KMS-11 (cell line): Measurements from ENCODE around the gene TLCD5.

Source experiments
- H2AFZ ChIP-seq: fragments of 200-600 bp; sonication (generic); 2 replicates; pipeline ENCODE4 v1.6.1; 2016; ENCODE audit warnings: antibody characterized with exemption, mixed run types, low read depth
- H3K27ac ChIP-seq: fragments of 200-600 bp; sonication (generic); 2 replicates; pipeline ENCODE4 v1.6.1; 2016; ENCODE audit warnings: mild to moderate bottlenecking, mixed run types
- H3K27me3 ChIP-seq: fragments of 200-600 bp; sonication (generic); 2 replicates; pipeline ENCODE4 v1.6.1; 2017; ENCODE audit warnings: mild to moderate bottlenecking, low read depth, mixed run types, moderate library complexity; ENCODE audit not compliant: insufficient read depth
- H3K36me3 ChIP-seq: fragments of 200-600 bp; sonication (generic); 2 replicates; pipeline ENCODE4 v1.6.1; 2017; ENCODE audit warnings: mild to moderate bottlenecking, mixed run types; ENCODE audit not compliant: insufficient read depth
- H3K4me1 ChIP-seq: fragments of 200-600 bp; sonication (generic); 2 replicates; pipeline ENCODE4 v1.6.1; 2016; ENCODE audit warnings: mild to moderate bottlenecking, low read depth, mixed run types; ENCODE audit not compliant: poor library complexity, severe bottlenecking
- H3K4me2 ChIP-seq: fragments of 200-600 bp; sonication (generic); 2 replicates; pipeline ENCODE4 v1.7.0; 2016; ENCODE audit warnings: mild to moderate bottlenecking, mixed run types
- H3K4me3 ChIP-seq: fragments of 200-600 bp; sonication (generic); IDR thresholded peaks from 2 replicates; pipeline ENCODE4 v1.6.1; 2017; ENCODE audit warnings: low read depth, low read length, mixed read lengths; ENCODE audit not compliant: insufficient read depth
- H3K79me2 ChIP-seq: fragments of 200-600 bp; sonication (generic); 2 replicates; pipeline ENCODE4 v1.6.1; 2016; ENCODE audit warnings: low read depth, mixed run types; ENCODE audit not compliant: insufficient read depth
- H3K9ac ChIP-seq: fragments of 200-600 bp; sonication (generic); 2 replicates; pipeline ENCODE4 v1.6.1; 2016; ENCODE audit warnings: mild to moderate bottlenecking, mixed run types
- H4K20me1 ChIP-seq: fragments of 200-600 bp; sonication (generic); 2 replicates; pipeline ENCODE4 v1.6.1; 2016; ENCODE audit warnings: mild to moderate bottlenecking, mixed run types; ENCODE audit not compliant: insufficient read depth
- TF ChIP-seq, protein P1 (sequence below): fragments of 200-600 bp; sonication (generic); conservative IDR thresholded peaks from 2 replicates; pipeline ENCODE4 v1.6.1; 2017; ENCODE audit warnings: low read depth, mild to moderate bottlenecking, antibody characterized with exemption, low read length, moderate library complexity, mixed read lengths

Gene TLCD5

DNA sequence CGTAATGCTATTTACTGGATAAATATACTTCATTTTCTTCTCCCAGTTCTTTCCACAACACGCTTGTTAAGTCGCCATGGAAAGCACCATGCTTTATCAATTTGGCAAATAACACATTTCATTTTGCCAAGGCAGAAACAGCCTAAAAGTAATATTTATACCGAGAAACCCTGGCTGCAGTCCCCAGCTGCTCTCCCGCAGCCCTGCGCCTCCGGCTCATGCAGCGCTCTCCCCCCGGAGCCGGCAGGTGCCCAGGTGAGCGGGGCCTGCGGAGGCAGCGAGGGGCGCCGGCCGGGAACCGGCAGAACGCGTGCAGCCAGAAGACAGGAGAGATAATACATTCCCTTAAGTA lies 10.4 kb downstream of the TLCD5 start:
- no peaks in the 10 kb centered on the region for H4K20me1 ChIP-seq
- H3K27ac ChIP-seq = peak overlapping the region; percentile 57
- H3K4me1 ChIP-seq = peaks cover 45% of the 10 kb centered on the region
- no peaks in the 10 kb centered on the region for H3K27me3 ChIP-seq
- no peaks in the 10 kb centered on the region for H3K36me3 ChIP-seq
- H2AFZ ChIP-seq = peak overlapping the region; percentile 71; the same call in 1 of the 2 replicates
- H3K4me2 ChIP-seq = peak overlapping the region; percentile 89
- peak overlapping the region; percentile 64; the same call in 1 of the 2 replicates for H3K9ac ChIP-seq
- peaks cover 39% of the 10 kb centered on the region for H3K79me2 ChIP-seq
- TF ChIP-seq, protein P1, sequence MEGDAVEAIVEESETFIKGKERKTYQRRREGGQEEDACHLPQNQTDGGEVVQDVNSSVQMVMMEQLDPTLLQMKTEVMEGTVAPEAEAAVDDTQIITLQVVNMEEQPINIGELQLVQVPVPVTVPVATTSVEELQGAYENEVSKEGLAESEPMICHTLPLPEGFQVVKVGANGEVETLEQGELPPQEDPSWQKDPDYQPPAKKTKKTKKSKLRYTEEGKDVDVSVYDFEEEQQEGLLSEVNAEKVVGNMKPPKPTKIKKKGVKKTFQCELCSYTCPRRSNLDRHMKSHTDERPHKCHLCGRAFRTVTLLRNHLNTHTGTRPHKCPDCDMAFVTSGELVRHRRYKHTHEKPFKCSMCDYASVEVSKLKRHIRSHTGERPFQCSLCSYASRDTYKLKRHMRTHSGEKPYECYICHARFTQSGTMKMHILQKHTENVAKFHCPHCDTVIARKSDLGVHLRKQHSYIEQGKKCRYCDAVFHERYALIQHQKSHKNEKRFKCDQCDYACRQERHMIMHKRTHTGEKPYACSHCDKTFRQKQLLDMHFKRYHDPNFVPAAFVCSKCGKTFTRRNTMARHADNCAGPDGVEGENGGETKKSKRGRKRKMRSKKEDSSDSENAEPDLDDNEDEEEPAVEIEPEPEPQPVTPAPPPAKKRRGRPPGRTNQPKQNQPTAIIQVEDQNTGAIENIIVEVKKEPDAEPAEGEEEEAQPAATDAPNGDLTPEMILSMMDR = no peak
- H3K4me3 ChIP-seq = no peak overlapping the region

- Histone ChIP-seq H3K9ac (peak within 1 kb of the TSS; percentile 84), H3K4me3 (no peak within 1 kb of the TSS), H4K20me1 (no peaks in the 10 kb centered on the region), H3K4me1 (peaks cover 44% of the 10 kb centered on the region), H3K27ac (peak within 1 kb of the TSS; percentile 87), H3K79me2 (peaks cover 45% of the 10 kb centered on the region), H3K4me2 (peak within 1 kb of the TSS; percentile 99), H2AFZ (peak within 1 kb of the TSS; percentile 71), H3K36me3 (no peaks in the 10 kb centered on the region), H3K27me3 (no peaks in the 10 kb centered on the region)
- TF ChIP-seq, protein P1 = peak; percentile 22; the same call in 1 of the 2 replicates
Observed at GRCh38 chr11:120335908-120336640, 11.0 kb downstream of the TLCD5 start, which contains the start of gene ARHGEF12. Gene ARHGEF12, plus strand, starts transcription at chr11:120336413. Its CDS starts 831 bp downstream, at chr11:120337244.

DNA sequence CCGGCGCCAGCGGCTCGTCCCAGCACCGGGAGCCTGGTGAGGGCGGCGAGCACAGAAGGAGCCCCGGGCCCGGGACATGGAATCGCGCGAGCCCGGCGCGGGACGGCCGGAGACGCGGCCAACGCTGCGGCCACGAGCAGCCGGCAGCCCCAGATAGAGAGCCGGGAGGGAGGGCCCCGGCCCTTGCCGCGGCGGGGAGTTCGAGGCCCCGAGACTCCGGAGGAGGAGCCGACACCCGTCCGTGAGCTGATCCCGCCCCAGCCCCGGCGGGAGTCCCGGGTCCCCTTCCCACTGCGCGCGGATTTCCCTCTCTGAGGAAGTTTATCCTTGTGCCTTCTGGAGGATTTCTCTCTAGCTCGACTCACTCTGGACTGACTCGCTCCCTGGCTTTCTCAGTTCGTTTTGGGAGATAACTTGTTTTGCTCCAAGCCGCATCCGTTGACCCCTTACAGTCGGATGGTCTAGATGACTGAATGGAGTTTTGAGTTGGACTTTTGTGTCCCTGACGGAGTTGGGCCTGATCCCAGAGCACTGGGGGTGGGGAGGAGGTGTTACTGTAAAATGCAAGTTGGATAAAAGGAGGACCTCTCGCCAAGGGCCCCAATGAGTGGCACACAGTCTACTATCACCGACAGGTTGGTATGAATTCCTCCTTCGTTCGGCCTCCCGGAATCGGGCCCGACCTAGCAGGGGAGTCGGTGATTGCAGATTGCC lies 11.7 kb downstream of the TLCD5 start:
- Histone ChIP-seq H2AFZ (no peak overlapping the region), H3K9ac (peak overlapping the region; percentile 84), H3K36me3 (no peaks in the 10 kb centered on the region), H3K27me3 (no peaks in the 10 kb centered on the region), H3K4me1 (peaks cover 44% of the 10 kb centered on the region), H3K79me2 (peaks cover 52% of the 10 kb centered on the region), H3K4me2 (peak overlapping the region; percentile 99), H4K20me1 (no peaks in the 10 kb centered on the region), H3K4me3 (no peak overlapping the region), H3K27ac (peak overlapping the region; percentile 87)
- TF ChIP-seq, protein P1 = no peak

GRCh38 chr11:120337355-120338106 lies 12.4 kb downstream of the TLCD5 start:
- no peaks in the 10 kb centered on the region for H4K20me1 ChIP-seq
- H3K4me3 ChIP-seq = no peak overlapping the region
- peak overlapping the region; percentile 99 for H3K4me2 ChIP-seq
- TF ChIP-seq, protein P1 = no peak
- peak overlapping the region; percentile 84 for H3K9ac ChIP-seq
- H3K27ac ChIP-seq = peak overlapping the region; percentile 87
- H3K79me2 ChIP-seq = peaks cover 59% of the 10 kb centered on the region
- no peak overlapping the region for H2AFZ ChIP-seq
- no peaks in the 10 kb centered on the region for H3K36me3 ChIP-seq
- H3K27me3 ChIP-seq = no peaks in the 10 kb centered on the region
- H3K4me1 ChIP-seq = peaks cover 44% of the 10 kb centered on the region
